B cell (primary cell): ENCODE measurements around the gene CKMT2. TPM values are rescaled to one million over a fixed set of nuclear protein-coding genes. Genes with fewer than 3 reads are reported as not detected.

Experiments
- ATAC-seq: fragments of 200-7000 bp; cut with Tn5 transposase; one replicate; pipeline ENCODE4 v1.10.0; 2021; ENCODE audit warnings: low read depth, mild to moderate bottlenecking, moderate number of reproducible peaks, moderate library complexity
- CTCF ChIA-PET: fragments of 350-600 bp; sonication (Branson Sonifier 250); formaldehyde crosslinking; loops from one replicate; lab custom pipeline; 2021; ENCODE audit warnings: antibody characterized with exemption, inconsistent platforms; lab: Charles Lee
- POLR2A ChIA-PET: fragments of 350-600 bp; sonication (Branson Sonifier 250); formaldehyde crosslinking; loops from one replicate; lab custom pipeline; 2021; ENCODE audit warnings: antibody characterized with exemption; lab: Charles Lee
- DNase-seq: peaks from one replicate; pipeline ENCODE4 v3.0.0; 2013
- H2AFZ ChIP-seq: 2 replicates; pipeline ENCODE4 v1.6.1; 2012; ENCODE audit warnings: mild to moderate bottlenecking, low read depth, low read length; ENCODE audit not compliant: insufficient read depth, poor library complexity, severe bottlenecking
- H3K27ac ChIP-seq, 2 donors: 1 replicate in 1 of 2; 2 replicates in 1 of 2; pipeline ENCODE4 v1.5.1; 2012 to 2013; ENCODE audit warnings: low read length in 2 of 2, mild to moderate bottlenecking in 2 of 2, moderate library complexity in 1 of 2
- H3K27me3 ChIP-seq, 4 experiments: fragments of 200-600 bp in 1 of 4; sonication (generic) in 1 of 4; replicated peaks in 1 of 4; 1 replicate in 2 of 4; 2 replicates in 2 of 4; pipeline versions ENCODE4 v1.6.1 to v1.7.0; 2013 to 2016; ENCODE audit warnings: low read length in 3 of 4, mild to moderate bottlenecking in 2 of 4, mixed read lengths in 1 of 4, moderate library complexity in 1 of 4; ENCODE audit not compliant: insufficient read depth in 4 of 4, control insufficient read depth in 3 of 4; ENCODE audit errors: control extremely low read depth in 1 of 4
- H3K36me3 ChIP-seq, 2 experiments: replicated peaks in 1 of 2; 1 replicate in 1 of 2; 2 replicates in 1 of 2; pipeline versions ENCODE4 v1.6.1 to v1.7.1; 2013; ENCODE audit warnings: low read length in 1 of 2; ENCODE audit not compliant: insufficient read depth in 2 of 2, control insufficient read depth in 1 of 2; ENCODE audit errors: control extremely low read depth in 1 of 2, extremely low read depth in 1 of 2
- H3K4me1 ChIP-seq, 2 donors: fragments of 200-600 bp in 1 of 2; sonication (generic) in 1 of 2; 1 replicate in 1 of 2; 2 replicates in 1 of 2; pipeline versions ENCODE4 v1.5.1 to v1.6.1; 2013 to 2017; ENCODE audit warnings: low read length in 2 of 2; ENCODE audit not compliant: control insufficient read depth in 2 of 2, insufficient read depth in 2 of 2
- H3K4me2 ChIP-seq: replicated peaks from 2 replicates; pipeline ENCODE3; 2012; ENCODE audit warnings: mild to moderate bottlenecking, low read depth, low read length; ENCODE audit not compliant: poor library complexity, severe bottlenecking
- H3K4me3 ChIP-seq, 5 experiments: fragments of 200-600 bp in 1 of 5; sonication (generic) in 1 of 5; 1 replicate in 3 of 5; 2 replicates in 2 of 5; pipeline versions ENCODE4 v1.5.1 to v1.7.0; 2011 to 2016; ENCODE audit warnings: low read length in 4 of 5, mild to moderate bottlenecking in 4 of 5, low read depth in 2 of 5, control low read depth in 1 of 5, moderate library complexity in 1 of 5; ENCODE audit not compliant: insufficient read depth in 1 of 5; ENCODE audit errors: control extremely low read depth in 1 of 5, extremely low read depth in 1 of 5
- H3K79me2 ChIP-seq: fragments of 200-600 bp; sonication (generic); one replicate; pipeline ENCODE4 v1.6.0; 2016; ENCODE audit warnings: low read length; ENCODE audit not compliant: control insufficient read depth, insufficient read depth
- H3K9ac ChIP-seq: fragments of 200-600 bp; sonication (generic); 2 replicates; pipeline ENCODE4 v1.6.1; 2017; ENCODE audit warnings: mild to moderate bottlenecking, low read length, moderate library complexity
- H3K9me3 ChIP-seq, 3 donors: one replicate each; pipeline versions ENCODE4 v1.6.1 to v1.7.1; 2013; ENCODE audit warnings: low read length in 2 of 3; ENCODE audit not compliant: control insufficient read depth in 2 of 3, insufficient read depth in 1 of 3; ENCODE audit errors: control extremely low read depth in 1 of 3
- H4K20me1 ChIP-seq: 2 replicates; pipeline ENCODE4 v1.6.0; 2012; ENCODE audit warnings: mild to moderate bottlenecking, low read length; ENCODE audit not compliant: insufficient read depth, control insufficient read depth, poor library complexity, severe bottlenecking
- H3K27ac Mint-ChIP-seq: one replicate; pipeline ENCODE4 v1.8.0; 2021; ENCODE audit warnings: mixed read lengths
- H3K27me3 Mint-ChIP-seq: one replicate; pipeline ENCODE4 v1.8.0; 2021; ENCODE audit warnings: mixed read lengths
- H3K4me1 Mint-ChIP-seq: one replicate; pipeline ENCODE4 v1.8.0; 2021; ENCODE audit warnings: mixed read lengths
- H3K4me3 Mint-ChIP-seq: one replicate; pipeline ENCODE4 v1.8.0; 2021; ENCODE audit warnings: mixed read lengths
- H3K9me3 Mint-ChIP-seq: one replicate; pipeline ENCODE4 v1.8.0; 2022; ENCODE audit warnings: mixed read lengths; ENCODE audit not compliant: insufficient read depth
- CTCF ChIP-seq: fragments of 200-600 bp; IDR thresholded peaks from one replicate; pipeline ENCODE4 v1.8.0; 2022; ENCODE audit warnings: antibody characterized with exemption, mild to moderate bottlenecking
- EZH2 ChIP-seq: IDR thresholded peaks from 2 replicates; pipeline ENCODE4 v1.6.1; 2012; ENCODE audit warnings: borderline replicate concordance, low read depth, mild to moderate bottlenecking, moderate library complexity, low read length; ENCODE audit not compliant: insufficient read depth, poor library complexity, severe bottlenecking
- WGBS: methylation state at CpG from one replicate; pipeline ENCODE4 v1.1.5; 2013; ENCODE audit warnings: missing lambda C conversion rate; ENCODE audit not compliant: insufficient coverage; 5-methylcytosine and 5-hydroxymethylcytosine counted together
- intact Hi-C: fragments of 100-400 bp; cut with micrococcal nuclease; formaldehyde crosslinking; loops from one replicate; pipeline ENCODE4 v1.10.0; 2022
- polyA plus RNA-seq: library from polyadenylated mRNA; depleted of rRNA; stranded (reverse); fragments of >200 nt; gene quantifications from 2 replicates; pipeline ENCODE4 v1.2.3, GENCODE V29; 2012
- total RNA-seq, 2 donors: library from RNA; stranded (reverse); fragments of 120-200 nt in 1 of 2; gene quantifications; 1 replicate in 1 of 2; 2 replicates in 1 of 2; pipeline versions ENCODE4 v1.2.3 to v1.2.4, GENCODE V29; 2013 to 2022

CKMT2 gene
- total and polyA plus RNA-seq, 2 donors (not counting 1 experiment from before 2014, with no cell fraction given) = not detected

GRCh38 chr5:81245871-81246235 lies 12.7 kb downstream of the CKMT2 start:
- no peaks in the 10 kb centered on the region for H3K9me3 ChIP-seq
- no peak overlapping the region for H3K4me2 ChIP-seq
- H3K36me3 ChIP-seq = no peaks in the 10 kb centered on the region
- Mint-ChIP-seq H3K9me3 (no peaks in the 10 kb centered on the region), H3K27ac (no peak overlapping the region), H3K27me3 (no peaks in the 10 kb centered on the region), H3K4me3 (no peak overlapping the region), H3K4me1 (no peaks in the 10 kb centered on the region)
- no peak overlapping the region for H3K9ac ChIP-seq
- CTCF ChIA-PET = no interaction called here
- H3K79me2 ChIP-seq = no peaks in the 10 kb centered on the region
- H3K27ac ChIP-seq = no peak overlapping the region
- WGBS = 98% methylated on average over 5 of the region's 5 CpGs
- POLR2A ChIA-PET = no interaction called here
- H4K20me1 ChIP-seq = no peaks in the 10 kb centered on the region
- H2AFZ ChIP-seq = no peak overlapping the region
- intact Hi-C loops = no loop called here
- H3K4me1 ChIP-seq = no peaks in the 10 kb centered on the region
- H3K4me3 ChIP-seq = no peak overlapping the region
- no peak for TF ChIP-seq CTCF
- TF ChIP-seq EZH2 = no peak
- DNase-seq (no peak), ATAC-seq (no peak)
- H3K27me3 ChIP-seq = no peaks in the 10 kb centered on the region

GRCh38 chr5:81246697-81247096 lies 13.6 kb downstream of the CKMT2 start:
- H3K4me3 Mint-ChIP-seq = no peak overlapping the region
- no peaks in the 10 kb centered on the region for H4K20me1 ChIP-seq
- CTCF ChIA-PET = no interaction called here
- no peak overlapping the region for H2AFZ ChIP-seq
- 100% methylated on average over 6 of the region's 6 CpGs for WGBS
- no peak overlapping the region for H3K27ac ChIP-seq
- DNase-seq (no peak), ATAC-seq (no peak)
- no peaks in the 10 kb centered on the region for H3K4me1 Mint-ChIP-seq
- H3K27me3 ChIP-seq = no peaks in the 10 kb centered on the region
- H3K9me3 Mint-ChIP-seq = no peaks in the 10 kb centered on the region
- no peaks in the 10 kb centered on the region for H3K79me2 ChIP-seq
- POLR2A ChIA-PET = no interaction called here
- H3K36me3 ChIP-seq = no peaks in the 10 kb centered on the region
- intact Hi-C loops = no loop called here
- no peak overlapping the region for H3K27ac Mint-ChIP-seq
- H3K4me1 ChIP-seq = no peaks in the 10 kb centered on the region
- H3K4me2 ChIP-seq = no peak overlapping the region
- peaks cover 0 to 4% (median 0%) of the 10 kb centered on the region in 3 donors for H3K9me3 ChIP-seq
- H3K4me3 ChIP-seq = no peak overlapping the region
- H3K9ac ChIP-seq = no peak overlapping the region
- TF ChIP-seq EZH2 (no peak), CTCF (no peak)
- H3K27me3 Mint-ChIP-seq = no peaks in the 10 kb centered on the region
